ENCODE results near the gene SLC22A23. TPM values are rescaled to one million over a fixed set of nuclear protein-coding genes. Genes with fewer than 3 reads are reported as not detected.
"Not testable (repeated sequence)": the region's sequence is repeated elsewhere in the genome, so short reads cannot be mapped to it uniquely, and the experiment has no call there.

Gene SLC22A23
- total RNA-seq, 1 donor from 2014 or later: 5.6 TPM

DNA sequence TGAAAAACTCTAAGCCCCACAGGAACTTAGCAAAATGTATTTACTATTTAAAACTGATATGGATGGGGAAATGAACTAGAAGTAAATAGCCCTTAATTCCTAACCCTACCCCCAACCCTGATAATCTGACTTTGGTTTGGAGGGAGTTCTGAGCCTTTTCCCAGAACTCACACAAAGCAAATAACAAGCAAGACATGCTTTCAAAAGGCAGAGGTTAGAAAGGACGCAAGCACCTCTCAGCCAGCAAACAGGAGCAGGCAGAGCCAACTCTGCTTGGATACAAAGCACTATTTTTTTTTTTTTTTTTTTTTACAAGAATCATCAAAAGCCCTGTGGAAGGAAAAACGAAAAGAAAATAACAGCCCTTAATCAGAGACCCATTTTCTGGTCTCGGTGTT is 58.7 kb downstream of the SLC22A23 start:
- DNase-seq (ENCODE audit: missing footprints) (no peak), ATAC-seq (no peak)
- intact Hi-C loops (cut with DNase I): no loop called here

DNA sequence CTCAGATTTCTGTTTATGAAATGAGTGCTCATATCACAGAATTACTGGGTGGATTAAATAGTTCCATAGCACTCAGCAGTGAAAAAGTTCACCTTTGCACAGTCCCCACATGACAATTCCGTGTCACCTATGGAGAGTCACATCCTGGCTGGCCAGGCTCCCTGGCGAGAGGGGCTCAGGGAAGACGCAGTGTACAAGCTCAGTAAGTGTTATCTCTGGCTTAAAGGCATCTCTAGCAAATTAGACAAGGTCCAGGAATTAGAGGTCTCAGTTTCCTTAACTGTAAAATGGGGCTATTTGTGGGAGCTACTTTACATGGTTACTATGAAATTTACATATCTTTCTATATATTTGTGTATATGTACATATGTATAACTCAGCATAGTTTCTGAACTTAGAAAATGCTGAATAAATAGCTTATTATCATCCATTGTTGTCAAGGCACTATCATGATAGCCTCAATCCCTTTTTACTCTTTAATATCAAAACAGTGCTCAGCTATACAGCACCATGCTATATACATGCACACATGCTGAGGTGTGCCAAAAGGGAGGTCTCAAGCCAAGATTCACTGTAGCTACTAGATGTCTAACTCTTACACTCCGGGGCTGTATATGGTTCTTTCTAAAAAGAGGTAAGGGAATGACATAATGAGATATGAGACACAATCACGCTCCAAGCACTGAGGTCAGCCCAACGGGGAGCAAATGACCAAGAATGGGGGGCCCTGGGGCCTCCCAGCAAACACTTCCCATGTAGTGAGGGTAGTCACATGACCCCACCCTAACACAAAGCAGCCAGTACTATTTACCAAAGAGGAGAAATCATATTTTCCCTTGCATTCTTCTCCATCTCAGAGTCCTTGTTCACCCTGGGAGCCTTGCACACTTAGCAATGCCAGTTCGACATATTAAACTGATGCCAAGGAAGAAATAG is 59.4 kb downstream of the SLC22A23 start:
- ATAC-seq (no peak), DNase-seq (ENCODE audit: missing footprints) (peak; percentile 65)
- intact Hi-C loops (cut with DNase I): no loop called here

DNA sequence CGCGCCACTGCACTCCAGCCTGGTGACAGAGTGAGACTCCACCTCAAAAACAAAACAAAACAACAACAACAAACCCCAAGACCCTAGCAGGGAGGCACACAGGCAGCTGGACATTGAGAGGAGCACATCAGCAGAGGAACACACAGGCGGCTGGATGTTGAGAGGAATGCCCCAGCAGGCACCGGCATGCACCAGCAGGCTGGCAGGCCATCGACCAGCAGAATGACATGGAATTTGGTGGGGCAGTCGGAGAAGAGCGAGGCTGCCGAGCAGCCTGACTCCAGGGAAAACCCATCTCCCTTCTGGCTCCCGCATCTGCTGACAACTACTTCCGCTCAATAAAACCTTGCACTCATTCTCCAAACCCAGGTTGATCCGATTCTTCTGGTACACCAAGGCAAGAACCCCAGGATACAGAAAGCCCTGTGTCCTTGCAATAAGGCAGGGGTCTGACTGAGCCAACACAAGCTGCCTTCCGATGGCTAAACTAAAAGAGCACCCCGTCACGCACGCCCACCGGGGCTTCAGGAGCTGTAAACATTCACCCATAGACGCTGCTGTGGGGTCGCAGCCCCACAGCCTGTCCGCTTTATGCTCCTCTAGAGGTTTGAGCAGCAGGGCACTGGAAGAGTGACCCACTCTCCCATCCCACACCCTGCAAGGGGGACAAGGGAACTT is 60.2 kb downstream of the SLC22A23 start:
- intact Hi-C loops (cut with DNase I): no loop called here
- ATAC-seq: no peak

DNA sequence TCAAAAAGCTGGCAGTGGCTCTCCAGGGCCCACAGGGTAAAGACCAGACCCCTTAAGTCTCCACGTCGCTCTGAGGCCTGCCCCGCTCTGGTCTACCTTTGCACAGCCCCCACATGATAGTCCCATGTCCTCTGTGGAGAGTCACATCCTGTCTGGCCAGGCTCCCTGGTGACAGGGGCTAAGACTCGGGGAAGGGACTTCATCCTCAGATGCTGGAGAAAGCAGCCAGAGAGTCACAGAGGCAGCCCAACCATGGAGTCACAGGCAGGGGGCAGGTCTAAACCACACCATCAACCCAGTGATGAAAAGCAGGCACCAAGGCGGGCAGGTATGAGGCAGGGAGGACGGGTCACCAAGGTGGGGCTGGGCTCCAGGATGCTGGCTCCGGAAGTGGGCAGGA is 62.2 kb downstream of the SLC22A23 start:
- no peak for ATAC-seq
- intact Hi-C loops (cut with DNase I): no loop called here
- DNase-seq (ENCODE audit: missing footprints): peak; percentile 55

More for the DNA sequence above, 60.2 kb downstream of the SLC22A23 start:
- no peak for DNase-seq (ENCODE audit: missing footprints)

DNA sequence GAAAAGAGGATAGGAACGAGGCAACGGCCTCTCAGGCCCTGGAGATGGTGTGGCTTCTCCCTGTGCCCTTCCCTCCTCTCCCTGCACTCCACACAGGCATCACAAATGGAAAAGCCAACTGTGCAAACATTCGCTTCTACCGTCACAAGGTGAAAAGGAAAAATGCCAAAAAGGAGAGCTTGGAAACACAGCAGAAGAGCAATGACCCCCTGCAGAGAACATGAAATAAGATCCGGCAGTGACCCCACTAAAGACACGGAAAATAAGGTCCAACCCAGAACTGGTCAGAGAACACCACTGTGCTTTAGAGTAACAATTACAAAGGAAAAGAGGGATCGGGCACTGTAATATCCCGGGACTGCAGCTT is 63.0 kb downstream of the SLC22A23 start:
- no peak for ATAC-seq
- intact Hi-C loops (cut with DNase I): no loop called here
- no peak for DNase-seq (ENCODE audit: missing footprints)

DNA sequence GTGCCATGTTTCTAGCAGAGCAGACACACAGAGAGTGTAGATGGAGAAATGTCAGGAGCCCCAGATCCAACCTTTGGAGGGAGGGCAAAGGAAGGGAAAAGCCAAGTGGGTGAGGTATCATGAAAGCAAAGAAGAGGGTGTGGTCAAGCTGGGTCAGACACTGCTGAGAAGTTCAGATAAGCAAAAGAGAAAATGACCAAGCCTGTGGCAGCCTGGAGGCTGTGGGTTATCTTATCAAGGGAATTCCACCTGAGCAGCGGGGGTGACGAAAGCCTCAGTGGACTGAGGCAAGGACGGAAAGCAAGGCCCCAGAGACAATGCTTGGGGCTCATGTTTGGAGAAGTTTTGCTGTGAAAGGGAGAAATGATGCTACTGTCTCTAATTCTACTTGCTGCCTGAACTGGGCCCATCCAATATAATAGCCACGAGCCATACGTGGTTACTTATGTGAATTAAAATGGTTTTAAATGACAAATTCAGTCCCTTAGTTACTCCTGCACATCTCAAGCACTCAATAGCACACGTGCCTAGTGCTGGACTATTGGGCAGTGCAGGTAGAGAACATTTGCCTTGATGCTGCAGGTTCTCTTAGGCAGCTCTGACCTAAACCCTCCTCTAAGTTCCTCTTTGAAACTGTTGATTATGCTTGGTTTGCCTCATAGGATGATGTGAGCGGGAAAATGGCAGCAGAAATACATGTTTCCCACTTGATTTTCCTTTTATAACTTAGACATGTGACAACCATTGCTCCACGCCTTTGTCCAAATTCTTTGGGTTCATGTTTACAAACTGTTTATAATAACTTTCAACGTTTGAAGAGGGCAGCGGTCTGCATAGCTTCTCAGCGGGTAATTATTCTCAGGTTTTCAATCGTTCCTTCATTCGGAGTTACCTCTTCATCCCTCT is 63.7 kb downstream of the SLC22A23 start:
- intact Hi-C loops (cut with DNase I): no loop called here
- ATAC-seq (no peak), DNase-seq (ENCODE audit: missing footprints) (no peak)

DNA sequence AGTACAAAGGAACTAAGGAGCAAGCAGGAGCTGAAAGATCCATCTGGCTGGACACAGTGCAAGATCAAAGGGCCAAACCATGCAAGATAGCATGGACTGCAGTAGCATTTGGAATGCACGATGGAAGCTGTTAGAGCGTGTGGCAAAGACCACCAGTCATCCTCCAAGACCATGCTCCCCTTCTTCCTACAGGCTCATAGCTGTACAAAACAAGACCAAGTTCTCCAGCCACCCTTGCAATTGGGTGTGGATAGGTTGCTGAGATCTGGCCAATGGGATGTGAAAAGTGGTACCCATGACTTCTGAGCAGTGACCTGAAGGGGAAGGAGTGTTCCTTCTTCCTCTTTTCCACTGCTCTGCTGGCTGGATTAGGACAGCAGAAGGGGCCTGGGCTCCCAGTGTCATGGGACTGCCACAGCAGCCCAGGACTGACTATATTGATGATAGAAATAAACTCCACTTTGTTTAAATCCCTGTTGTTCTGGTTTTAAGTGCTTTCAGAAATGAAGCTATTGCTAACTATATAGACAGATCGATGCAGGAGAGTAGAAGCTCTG is 64.9 kb downstream of the SLC22A23 start:
- DNase-seq (ENCODE audit: missing footprints) (no peak), ATAC-seq (no peak)
- intact Hi-C loops (cut with DNase I): no loop called here

DNA sequence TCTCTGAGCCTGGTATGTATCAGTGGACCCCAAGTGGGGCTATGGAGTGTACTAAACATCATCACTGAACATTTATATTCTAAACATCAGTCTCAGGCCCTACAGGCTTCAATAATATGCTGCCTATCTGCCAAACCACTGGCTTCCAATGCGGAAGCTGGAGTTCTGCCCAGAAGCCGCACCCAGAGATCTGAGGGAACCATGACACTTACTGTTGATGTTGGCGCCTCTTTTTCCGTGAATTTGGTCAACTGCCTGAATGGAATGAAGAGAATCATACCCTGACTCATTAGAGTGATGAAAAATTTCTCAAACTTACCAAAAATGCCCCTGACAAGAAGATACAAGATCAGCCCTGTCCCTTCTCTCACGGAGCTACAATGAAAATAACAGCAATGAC is 66.2 kb downstream of the SLC22A23 start:
- peak; percentile 51 for ATAC-seq
- intact Hi-C loops (cut with DNase I): no loop called here
- no peak for DNase-seq (ENCODE audit: missing footprints)

DNA sequence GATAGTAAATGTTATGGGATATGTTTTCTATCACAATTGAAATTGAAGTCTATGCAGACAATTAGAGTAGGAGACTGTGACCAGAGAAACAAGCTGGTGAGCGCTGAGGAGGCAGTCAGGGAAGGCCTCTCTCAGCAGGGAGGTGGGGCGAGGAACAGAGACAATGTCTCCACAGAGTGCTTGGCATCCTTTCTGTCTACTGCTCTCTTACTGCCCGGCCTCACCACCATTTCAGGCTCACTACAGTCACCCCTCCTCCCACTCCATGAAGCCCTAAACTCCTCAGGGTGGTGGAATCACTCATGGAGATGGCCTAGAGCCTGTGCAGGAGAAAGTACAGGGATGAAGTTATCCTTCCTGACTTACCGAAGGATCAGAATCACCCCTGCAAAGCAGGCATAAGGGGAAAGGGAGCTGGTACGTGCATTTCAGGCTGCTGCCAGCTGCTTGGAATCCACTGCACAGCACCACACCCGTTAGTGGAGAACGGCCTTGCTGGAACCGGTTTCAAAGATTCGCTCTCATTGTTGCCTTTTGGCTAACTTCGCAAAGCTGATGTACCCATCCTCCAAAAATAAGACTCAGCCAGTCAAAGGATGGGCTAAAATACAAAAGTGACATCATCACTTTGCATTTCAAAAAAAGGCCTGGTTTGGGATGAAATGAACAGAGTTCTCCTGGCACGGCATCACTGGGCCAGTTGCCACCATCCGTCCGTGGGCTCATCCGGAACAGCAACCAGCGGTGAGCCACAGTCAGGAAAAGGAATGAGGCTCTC is 67.3 kb downstream of the SLC22A23 start:
- intact Hi-C loops (cut with DNase I): no loop called here
- ATAC-seq (peak; percentile 51), DNase-seq (ENCODE audit: missing footprints) (no peak)

DNA sequence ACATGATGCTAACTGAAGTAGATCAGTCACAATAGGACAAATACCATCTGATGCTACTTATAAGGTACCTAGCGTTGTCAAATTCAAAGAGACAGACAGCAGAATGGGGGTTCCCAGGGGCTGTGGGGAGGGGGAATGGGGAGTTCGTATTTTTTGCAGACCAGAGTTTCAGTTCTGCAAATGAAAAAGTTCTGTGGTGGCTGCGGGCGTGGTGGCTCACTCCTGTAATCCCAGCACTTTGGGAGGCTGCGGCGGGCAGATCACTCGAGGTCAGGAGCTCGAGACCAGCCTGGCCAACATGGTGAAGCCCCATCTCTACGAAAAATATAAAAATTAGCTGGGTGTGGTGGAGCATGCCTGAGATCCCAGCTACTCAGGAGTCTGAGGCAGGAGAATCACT is 68.1 kb downstream of the SLC22A23 start:
- ATAC-seq (no peak), DNase-seq (ENCODE audit: missing footprints) (no peak)
- intact Hi-C loops (cut with DNase I): no loop called here

DNA sequence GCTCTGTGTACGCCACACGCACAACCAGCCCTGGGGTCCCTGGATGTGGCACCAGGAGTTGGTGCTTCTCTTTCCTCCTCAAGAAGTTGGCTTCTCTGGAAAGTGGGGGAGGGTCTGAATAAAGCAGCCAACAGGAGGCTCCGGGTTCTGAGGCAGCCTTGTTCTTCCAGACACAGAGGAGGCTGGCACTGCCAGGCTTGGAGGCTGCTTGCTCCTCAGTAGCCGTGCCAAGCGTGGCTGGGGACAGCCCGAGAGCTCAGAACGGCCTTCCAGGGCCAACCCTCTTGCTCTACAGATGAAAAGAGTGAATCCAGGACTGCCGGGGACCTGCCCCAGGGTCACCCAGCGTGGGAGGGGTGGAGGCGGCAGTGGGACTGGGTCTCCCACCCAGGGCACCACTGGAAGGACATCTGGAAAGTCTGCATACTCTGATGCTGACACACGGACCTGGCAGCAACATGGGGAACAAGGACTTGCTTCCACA is 70.4 kb downstream of the SLC22A23 start:
- DNase-seq (ENCODE audit: missing footprints) (no peak), ATAC-seq (no peak)
- intact Hi-C loops (cut with DNase I): no loop called here

DNA sequence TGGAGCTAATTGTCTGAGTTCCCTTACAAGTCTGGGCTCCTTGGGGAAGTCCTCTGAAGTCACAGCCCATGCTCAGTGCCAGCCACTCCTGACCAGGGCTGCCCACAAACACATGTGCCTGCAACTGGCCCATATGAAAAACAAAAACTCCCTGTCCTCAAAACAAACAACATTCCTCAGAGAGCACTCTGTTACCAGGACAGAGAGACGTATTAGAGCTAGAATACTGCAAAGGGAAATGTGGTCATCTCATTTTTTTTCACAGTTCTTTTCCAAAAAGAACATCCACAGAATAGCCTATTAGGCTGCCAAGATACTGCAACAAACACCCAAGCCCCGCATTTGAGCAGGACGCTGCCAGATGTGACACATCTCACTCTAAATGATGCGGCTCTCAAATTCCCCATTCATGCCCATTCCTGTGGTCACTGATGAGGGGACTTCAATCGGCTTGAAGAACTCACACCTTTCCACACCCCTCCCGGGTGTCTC is 71.1 kb downstream of the SLC22A23 start:
- intact Hi-C loops (cut with DNase I): no loop called here
- ATAC-seq (no peak), DNase-seq (ENCODE audit: missing footprints) (no peak)

DNA sequence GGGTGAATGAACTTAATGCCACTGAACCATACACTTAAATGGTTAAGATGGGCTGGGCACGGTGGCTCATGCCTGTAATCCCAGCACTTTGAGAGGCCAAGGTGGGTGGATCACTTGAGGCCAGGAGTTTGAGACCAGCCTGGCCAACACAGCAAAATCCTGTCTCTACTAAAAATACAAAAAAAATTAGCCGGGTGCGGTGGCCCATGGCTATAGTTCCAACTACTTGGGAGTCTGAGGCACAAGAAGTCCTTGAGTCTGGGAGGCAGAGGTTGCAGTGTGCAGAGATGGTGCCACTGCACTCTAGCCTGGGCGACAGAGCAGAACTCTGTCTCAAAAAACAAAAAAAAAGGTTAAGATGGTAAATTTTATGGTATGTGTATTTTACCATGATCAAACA is 71.7 kb downstream of the SLC22A23 start:
- intact Hi-C loops (cut with DNase I); ATAC-seq; DNase-seq (ENCODE audit: missing footprints): not testable (repeated sequence)

DNA sequence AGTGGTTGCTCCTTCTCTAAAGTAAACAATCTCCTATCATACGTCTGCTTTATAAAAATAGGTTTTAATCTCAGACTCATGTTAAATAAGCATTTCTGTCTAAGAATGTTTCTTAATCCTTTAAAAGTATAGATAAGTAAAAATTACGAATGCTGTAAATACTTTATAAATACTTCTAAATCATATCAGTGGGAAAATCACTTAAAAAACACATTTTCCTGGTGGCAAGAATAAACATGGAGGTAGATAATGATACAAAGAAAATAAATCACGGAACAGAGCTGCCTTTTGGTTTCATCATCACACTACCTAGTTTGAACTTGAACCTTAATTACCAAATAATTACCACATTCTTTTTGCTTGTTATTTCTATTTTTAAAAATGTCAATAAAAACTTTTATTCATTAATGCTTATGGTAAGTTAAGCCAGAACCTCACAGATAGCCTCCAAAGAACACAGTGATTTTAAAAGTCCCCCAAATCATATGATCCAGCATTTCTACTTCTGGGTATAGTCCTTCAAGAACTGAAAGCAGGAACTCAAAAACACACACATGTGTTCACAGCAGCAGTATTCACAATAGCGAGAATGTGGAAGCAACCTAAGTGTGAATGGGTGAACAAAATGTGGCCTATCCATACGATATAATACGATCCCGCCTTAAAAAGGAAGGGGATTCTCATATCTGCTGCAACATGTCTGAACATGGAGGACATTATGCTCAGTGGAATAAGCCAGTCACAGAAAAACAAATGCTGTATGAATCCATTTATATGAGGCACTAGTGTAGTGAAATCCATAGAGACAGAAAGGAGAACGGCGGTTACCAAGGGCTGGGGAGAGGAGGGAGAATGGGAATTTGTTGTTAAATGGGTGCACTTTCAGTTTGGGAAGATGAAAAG is 72.4 kb downstream of the SLC22A23 start:
- intact Hi-C loops (cut with DNase I): no loop called here
- ATAC-seq (no peak), DNase-seq (ENCODE audit: missing footprints) (no peak)

DNA sequence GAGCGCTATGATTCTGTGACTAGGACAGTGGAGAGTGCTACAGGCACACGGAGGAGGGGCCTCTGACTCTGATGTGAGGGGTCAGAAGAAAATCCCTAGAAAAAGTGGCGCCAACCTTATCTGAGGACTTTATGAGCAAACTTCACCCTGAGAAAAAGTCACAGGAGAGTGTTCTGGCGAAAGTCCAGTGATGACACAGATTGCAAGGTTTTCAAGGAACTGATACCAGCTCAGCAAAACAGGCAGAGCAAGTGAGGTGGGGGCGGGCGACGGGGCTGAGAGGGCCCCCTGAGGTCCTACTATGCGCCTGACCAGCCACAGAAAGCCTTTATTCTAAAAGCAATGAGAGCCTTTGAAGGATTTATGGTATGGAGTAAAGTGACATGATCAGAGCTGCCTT is 73.3 kb downstream of the SLC22A23 start:
- intact Hi-C loops (cut with DNase I): no loop called here
- ATAC-seq: no peak
- DNase-seq (ENCODE audit: missing footprints): no peak

DNA sequence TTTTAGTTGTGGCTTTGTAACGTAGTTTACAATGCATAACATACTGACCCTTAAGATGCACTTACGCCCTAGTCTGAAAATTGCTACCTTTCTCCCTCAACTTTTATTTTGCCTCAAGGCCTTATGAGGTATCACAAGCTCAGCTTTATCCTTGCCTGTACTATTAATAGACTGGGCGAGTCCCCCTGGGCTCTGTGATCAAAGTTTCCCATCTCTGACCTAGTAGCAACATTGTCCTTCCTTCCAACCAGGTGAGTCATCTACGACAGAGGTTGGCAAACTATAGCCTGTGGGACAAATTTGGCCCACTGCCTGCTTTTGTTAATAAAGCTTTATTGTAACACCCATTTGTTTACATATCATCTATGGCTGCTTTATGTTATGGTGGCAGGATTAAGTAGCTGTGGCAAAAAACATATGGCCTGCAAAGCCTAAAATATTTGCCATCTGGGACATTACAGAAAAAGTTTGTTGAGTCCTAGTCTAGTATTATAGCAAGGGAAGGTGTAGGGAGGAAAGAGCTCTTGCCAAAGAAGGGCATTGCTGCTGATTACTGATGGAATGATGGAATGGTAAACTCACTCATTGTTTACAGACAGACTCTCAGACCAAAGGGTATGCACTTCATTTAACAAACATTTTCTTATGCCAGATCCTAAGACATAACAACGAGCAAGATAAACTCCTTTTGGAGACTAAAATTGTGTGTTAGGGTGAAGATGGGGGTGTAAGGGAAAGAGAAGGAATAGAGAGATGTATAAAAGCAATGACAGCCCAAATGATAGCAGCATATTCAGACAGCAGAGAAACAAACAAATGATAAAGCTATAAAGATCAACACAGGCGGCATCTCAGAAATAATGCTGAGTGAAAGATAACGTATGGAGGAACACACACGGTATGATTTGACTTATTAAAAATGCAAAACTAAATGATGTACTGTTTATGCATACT is 74.2 kb downstream of the SLC22A23 start:
- DNase-seq (ENCODE audit: missing footprints) (no peak), ATAC-seq (no peak)
- intact Hi-C loops (cut with DNase I): no loop called here

All from Right ventricle myocardium inferior (tissue), 1 donor.